HL-60 (cell line): ENCODE data around the gene RABGAP1L.

Experiments
- DNase-seq, 2 experiments: peaks; one replicate each; pipeline ENCODE4 v3.0.0-alpha.2; 2010 to 2020; ENCODE audit warnings: low read depth in 1 of 2, low spot score in 1 of 2
- H3K27ac ChIP-seq: fragments of 250-450 bp; sonication (Bioruptor Pico); replicated peaks from 2 replicates; pipeline ENCODE4 v1.5.1; 2020; ENCODE audit warnings: mild to moderate bottlenecking, moderate library complexity
- H3K27me3 ChIP-seq: fragments of 250-450 bp; sonication (Bioruptor Pico); 2 replicates; pipeline ENCODE4 v1.5.1; 2021; ENCODE audit warnings: mild to moderate bottlenecking, moderate library complexity; ENCODE audit not compliant: insufficient read depth, poor library complexity, severe bottlenecking
- H3K4me3 ChIP-seq: replicated peaks from 2 replicates; pipeline ENCODE4 v1.5.1; 2011; ENCODE audit warnings: mild to moderate bottlenecking, control low read depth, low read length; ENCODE audit not compliant: insufficient read depth
- GABPA ChIP-seq: IDR thresholded peaks from 2 replicates; pipeline ENCODE4 v1.6.1; 2012; ENCODE audit warnings: low read depth
- POLR2AphosphoS5 ChIP-seq: IDR thresholded peaks from 2 replicates; pipeline ENCODE4 v1.6.1; 2012; ENCODE audit warnings: low read depth
- SPI1 ChIP-seq: IDR thresholded peaks from 2 replicates; pipeline ENCODE4 v1.6.1; 2012; ENCODE audit warnings: low read depth, mild to moderate bottlenecking, borderline replicate concordance
- TF ChIP-seq, protein P1 (sequence below): IDR thresholded peaks from one replicate; pipeline ENCODE4 v1.5.1; 2011; ENCODE audit warnings: low read length, control low read depth, inconsistent platforms; ENCODE audit not compliant: insufficient read depth
- TF ChIP-seq, protein P2 (sequence below): IDR thresholded peaks from 2 replicates; pipeline ENCODE4 v1.6.1; 2012; ENCODE audit warnings: low read depth; ENCODE audit not compliant: insufficient replicate concordance

Gene RABGAP1L

DNA sequence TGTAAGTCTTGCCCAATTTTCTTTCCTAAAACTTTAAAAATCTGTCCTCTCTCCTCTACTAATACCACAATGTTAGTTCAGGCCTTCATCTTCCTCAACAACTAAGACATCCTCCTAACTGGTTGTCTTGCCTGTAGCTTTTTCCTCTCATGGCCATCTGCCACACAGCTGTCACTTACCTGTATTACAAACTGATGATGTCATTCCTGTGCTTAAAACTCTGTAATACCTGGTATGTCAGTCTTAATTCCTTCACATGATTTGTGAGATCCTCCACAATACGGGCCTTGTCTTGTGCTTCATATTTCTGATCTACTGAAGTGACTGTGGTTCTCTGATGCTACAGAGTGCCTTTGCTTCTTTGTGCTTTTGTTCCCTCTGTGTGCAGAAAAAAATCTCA lies 854.1 kb downstream of the RABGAP1L start:
- Histone ChIP-seq H3K27me3 (no peaks in the 10 kb centered on the region), H3K4me3 (no peak overlapping the region), H3K27ac (no peak overlapping the region)
- TF ChIP-seq POLR2AphosphoS5 (no peak; the same call in 1 of the 2 replicates), GABPA (no peak), SPI1 (no peak)
- TF ChIP-seq, protein P1, sequence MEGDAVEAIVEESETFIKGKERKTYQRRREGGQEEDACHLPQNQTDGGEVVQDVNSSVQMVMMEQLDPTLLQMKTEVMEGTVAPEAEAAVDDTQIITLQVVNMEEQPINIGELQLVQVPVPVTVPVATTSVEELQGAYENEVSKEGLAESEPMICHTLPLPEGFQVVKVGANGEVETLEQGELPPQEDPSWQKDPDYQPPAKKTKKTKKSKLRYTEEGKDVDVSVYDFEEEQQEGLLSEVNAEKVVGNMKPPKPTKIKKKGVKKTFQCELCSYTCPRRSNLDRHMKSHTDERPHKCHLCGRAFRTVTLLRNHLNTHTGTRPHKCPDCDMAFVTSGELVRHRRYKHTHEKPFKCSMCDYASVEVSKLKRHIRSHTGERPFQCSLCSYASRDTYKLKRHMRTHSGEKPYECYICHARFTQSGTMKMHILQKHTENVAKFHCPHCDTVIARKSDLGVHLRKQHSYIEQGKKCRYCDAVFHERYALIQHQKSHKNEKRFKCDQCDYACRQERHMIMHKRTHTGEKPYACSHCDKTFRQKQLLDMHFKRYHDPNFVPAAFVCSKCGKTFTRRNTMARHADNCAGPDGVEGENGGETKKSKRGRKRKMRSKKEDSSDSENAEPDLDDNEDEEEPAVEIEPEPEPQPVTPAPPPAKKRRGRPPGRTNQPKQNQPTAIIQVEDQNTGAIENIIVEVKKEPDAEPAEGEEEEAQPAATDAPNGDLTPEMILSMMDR: no peak
- TF ChIP-seq, protein P2, sequence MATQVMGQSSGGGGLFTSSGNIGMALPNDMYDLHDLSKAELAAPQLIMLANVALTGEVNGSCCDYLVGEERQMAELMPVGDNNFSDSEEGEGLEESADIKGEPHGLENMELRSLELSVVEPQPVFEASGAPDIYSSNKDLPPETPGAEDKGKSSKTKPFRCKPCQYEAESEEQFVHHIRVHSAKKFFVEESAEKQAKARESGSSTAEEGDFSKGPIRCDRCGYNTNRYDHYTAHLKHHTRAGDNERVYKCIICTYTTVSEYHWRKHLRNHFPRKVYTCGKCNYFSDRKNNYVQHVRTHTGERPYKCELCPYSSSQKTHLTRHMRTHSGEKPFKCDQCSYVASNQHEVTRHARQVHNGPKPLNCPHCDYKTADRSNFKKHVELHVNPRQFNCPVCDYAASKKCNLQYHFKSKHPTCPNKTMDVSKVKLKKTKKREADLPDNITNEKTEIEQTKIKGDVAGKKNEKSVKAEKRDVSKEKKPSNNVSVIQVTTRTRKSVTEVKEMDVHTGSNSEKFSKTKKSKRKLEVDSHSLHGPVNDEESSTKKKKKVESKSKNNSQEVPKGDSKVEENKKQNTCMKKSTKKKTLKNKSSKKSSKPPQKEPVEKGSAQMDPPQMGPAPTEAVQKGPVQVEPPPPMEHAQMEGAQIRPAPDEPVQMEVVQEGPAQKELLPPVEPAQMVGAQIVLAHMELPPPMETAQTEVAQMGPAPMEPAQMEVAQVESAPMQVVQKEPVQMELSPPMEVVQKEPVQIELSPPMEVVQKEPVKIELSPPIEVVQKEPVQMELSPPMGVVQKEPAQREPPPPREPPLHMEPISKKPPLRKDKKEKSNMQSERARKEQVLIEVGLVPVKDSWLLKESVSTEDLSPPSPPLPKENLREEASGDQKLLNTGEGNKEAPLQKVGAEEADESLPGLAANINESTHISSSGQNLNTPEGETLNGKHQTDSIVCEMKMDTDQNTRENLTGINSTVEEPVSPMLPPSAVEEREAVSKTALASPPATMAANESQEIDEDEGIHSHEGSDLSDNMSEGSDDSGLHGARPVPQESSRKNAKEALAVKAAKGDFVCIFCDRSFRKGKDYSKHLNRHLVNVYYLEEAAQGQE: no peak
- no peak for DNase-seq

DNA sequence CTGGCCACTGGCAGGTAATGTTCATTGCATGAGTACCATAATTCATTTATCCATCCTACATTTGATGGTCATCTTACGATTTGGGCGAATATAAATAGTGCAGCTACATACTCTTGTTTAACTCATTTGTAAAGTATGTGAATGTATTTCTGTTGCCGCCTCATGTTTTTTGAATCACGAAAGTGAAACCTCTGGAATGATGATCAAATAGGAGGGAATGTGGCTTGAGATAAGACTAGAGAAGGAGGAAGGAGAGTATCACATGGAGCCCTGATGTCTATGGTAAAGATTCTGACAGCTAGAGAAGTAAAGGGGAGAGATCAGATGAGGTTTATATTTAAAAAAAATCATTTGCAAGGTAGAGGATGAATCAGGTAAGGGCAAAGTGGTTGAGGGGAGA lies 855.9 kb downstream of the RABGAP1L start:
- DNase-seq: no peak
- Histone ChIP-seq H3K27ac (no peak overlapping the region), H3K4me3 (no peak overlapping the region), H3K27me3 (no peaks in the 10 kb centered on the region)
- TF ChIP-seq, protein P2: no peak
- TF ChIP-seq GABPA (no peak), SPI1 (no peak), POLR2AphosphoS5 (no peak)
- TF ChIP-seq, protein P1: no peak

DNA sequence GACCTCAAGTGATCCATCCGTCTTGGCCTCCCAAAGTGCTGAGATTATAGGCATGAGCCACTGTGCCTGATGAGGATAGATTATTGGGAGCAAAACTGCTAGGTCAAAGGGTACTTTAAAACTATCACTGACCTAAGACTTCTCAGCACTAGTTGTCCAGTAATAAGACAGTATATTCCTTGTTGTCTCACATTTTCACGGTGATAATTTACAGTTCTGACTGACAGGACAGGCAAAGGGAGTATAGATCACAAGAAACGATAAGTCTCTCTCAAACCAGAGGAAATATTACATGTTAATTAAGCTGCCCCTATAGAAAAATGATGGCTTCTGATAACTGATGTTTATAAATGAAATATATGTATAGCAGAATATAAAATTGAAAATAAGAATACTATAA lies 860.2 kb downstream of the RABGAP1L start:
- no peak overlapping the region for H3K4me3 ChIP-seq
- no peak overlapping the region for H3K27ac ChIP-seq
- H3K27me3 ChIP-seq: no peaks in the 10 kb centered on the region
- TF ChIP-seq GABPA (no peak), SPI1 (no peak), POLR2AphosphoS5 (no peak)
- TF ChIP-seq, protein P2: no peak
- TF ChIP-seq, protein P1: no peak
- no peak for DNase-seq
